Measurements from ENCODE around the gene AGBL1.

AGBL1 gene

DNA sequence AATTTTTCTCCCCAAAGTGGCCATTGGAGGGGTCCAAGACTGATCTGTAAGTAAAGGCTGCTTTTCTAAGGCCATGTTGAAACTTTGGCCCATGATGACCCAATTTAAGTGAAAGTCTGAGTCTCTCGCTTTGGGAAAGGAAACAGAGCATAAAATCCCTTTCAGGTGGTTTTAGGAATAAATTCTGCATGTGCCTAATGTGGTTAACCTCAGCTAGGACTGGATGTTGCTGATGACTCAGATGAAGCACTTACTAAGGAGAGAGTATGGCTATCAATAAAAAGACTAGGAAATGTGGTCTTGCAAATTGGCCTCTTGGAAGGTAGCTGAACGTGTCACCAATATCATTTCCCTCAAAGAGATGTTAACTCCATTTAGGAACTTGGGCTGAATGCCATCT lies 458.5 kb downstream of the AGBL1 start:
- DNase-seq, result no peak

GRCh38 chr15:86540840-86541467 lies 461.3 kb downstream of the AGBL1 start:
- no peak for DNase-seq

GRCh38 chr15:86541540-86541939 lies 461.9 kb downstream of the AGBL1 start:
- DNase-seq, result no peak

- DNase-seq, result no peak
Measured at GRCh38 chr15:86550075-86550474, 470.4 kb downstream of the AGBL1 start.

DNA sequence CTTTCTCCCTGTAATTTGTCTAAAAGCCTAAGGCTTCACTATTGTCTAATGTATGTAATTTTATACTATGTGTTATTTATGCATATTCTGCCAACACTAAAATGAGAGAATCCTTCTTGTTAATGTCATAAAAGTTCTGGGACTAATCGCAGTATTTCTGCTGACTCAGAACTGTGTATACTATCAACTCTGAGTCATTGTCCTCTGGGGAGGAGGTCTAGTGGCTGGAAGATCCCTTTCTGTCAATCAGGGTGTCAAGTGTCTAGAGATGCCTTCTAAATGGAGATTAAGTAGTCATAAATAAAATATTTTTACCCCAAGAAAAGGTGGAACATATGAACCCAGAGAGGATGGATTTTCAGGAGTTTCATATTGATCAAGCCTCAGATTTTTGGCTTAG lies 473.4 kb downstream of the AGBL1 start:
- no peak for DNase-seq

DNA sequence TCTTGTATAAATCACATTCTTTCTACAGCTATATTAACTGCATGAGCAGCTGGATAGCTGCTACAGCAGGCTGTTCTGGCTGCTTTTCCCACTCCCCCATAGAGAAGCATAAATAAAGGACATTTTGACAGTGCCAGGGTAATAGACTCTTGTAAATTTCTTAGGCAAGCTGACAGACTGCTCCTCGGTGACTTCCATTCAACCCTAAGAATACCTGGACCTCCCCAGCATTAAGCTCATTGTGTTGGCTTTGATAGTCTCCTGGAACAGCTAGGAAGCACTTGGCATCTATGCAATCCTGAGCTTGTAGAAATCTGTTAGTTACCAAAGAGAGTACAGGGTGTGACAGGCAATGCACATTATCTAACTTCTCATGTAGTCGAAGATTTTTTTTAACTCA lies 475.4 kb downstream of the AGBL1 start:
- DNase-seq, result no peak

GRCh38 chr15:86555939-86556338 lies 476.3 kb downstream of the AGBL1 start:
- no peak for DNase-seq

GRCh38 chr15:86556396-86557017 lies 476.8 kb downstream of the AGBL1 start:
- DNase-seq, result no peak

DNA sequence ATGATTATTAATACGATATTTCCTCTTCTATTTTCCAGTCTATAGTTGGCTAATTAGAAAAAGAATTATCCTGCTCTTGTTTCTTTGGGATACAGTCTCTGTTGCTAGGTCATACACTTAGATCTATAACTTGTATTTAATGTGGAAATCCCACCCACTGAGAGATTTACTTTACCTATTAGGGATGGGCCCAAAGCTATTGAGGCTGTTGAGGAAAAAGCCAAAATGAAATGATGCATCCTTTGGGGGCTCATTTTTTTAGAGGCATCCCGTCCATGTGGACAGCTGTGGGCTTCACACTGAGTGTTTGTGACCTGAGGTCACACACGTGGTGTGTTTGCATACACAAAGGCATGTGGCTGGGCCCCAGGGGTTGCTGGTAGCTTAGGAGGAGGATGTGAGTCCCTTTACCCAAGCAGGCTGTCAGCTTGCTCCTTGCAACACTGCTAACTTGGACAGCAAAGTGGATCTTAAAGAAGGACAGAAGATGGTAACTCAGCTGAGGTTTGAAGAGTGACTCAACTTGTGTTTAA lies 477.4 kb downstream of the AGBL1 start:
- DNase-seq, result no peak

DNA sequence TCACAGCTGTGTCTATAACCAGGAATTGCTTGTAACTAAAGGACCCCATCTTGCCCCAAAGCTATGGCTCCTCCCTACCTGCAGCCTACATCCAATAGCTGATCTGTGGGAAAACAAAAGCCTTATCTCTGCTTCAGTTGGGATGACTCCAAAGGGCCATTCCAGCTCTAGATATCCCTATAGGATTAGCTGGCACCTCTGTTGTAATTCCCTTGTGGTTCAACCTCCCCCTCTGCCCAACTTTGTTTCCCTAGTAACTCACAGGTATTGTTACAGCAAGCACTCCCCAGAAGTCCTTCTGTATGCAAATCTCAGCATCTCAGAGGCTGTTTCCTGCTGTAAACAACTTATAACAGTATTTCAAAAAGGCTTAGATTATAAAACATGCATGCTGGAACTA lies 478.6 kb downstream of the AGBL1 start:
- no peak for DNase-seq

DNA sequence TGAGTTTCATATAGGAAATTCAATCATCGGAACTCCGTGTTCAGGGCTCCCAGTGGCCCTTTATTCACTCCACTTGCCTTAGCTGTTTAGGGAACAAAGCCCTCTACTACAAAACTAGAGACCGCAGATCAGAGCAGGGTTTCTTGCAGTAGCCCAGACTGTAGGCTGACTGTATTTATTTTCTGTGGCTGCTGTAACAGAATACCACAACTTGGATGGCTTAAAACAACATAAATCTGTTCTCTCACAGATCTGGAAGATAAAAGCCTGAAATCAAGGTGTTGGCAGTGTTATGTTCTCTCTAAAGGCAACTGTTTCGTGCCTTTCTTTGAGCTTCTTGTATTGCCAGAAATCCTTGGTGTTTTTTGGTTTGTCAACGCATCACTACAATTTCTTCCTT lies 479.0 kb downstream of the AGBL1 start:
- no peak for DNase-seq

DNA sequence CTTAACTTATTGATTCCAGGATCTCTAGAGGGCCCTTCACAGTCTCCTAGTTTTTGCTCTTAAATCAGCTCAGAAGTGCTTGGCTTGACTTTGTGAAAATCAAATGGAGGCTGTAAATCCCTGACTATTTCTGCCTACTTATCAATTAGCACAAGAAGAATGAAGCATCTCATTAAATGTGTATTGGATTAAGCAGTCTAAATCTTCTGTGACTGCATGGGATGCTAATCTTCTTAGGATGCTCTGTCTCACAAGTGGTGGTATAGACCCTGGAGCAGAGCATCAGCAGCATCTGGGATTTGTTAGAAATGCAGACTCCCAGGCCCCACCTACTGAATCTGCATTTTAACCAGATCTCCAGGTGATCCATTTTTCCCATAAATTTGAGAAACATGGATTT lies 488.7 kb downstream of the AGBL1 start:
- no peak for DNase-seq

DNA sequence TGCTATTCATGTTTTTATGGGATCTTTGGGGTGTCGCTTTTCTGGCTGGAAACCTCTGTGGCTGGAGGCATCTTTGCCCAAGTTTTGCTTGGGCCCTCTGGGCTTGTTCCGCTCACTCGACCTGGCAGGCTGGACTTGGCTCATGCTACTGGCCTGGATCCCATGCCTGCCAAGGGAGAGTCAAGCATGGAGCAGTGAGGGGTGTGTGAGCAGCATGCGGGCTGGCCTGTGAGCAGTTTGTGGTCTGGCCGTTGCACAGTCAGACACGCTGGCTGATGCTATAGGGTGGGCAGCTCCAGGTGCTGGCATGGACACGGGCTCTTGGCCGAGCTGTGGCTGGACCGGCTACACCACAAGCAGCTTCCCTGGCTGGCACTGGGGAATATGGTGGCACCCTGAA lies 491.1 kb downstream of the AGBL1 start:
- no peak for DNase-seq

GRCh38 chr15:86571873-86572272 lies 492.2 kb downstream of the AGBL1 start:
- DNase-seq, result no peak

DNA sequence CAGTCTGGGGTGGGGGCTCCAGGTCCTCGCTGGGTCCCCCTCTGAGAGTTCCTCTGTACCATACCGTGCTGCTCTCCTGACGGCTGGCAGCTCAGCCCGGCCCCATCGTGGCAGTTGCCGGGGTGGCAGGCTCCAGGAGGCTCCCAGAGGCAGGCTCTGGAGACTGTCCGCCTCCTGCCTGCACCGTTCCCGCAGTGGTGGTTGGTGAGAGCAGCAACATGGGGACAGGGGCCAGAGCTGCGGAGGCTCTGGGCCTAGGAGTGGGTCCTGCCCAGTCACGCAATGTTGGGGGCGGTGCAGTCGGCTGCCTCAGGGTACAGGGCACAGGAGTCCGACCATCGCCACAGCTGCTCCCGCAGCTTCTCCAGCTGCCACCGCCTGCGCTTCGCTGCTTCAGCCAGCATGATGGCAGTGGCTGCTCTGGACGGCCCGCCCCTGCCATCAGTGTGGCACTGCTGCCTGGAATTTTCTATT lies 492.7 kb downstream of the AGBL1 start:
- DNase-seq, result no peak

DNA sequence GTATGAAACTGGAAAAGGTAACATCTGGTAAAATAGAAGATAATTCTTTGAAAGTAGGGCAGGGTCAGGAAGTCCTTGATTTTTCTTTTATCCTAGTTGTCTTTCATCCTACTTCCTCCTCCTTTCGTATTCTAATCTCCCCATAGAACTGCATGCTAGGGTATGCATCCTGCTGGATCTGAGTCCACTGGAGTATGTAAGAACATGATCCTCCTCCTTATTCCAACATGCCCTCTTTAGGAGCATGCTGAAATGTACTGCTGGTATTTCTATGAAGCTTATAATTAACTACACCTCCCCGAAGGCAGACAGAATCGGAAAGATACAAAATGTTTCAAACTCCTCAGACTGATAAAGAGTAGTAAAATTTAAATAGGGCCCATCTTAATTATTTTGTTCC lies 493.8 kb downstream of the AGBL1 start:
- no peak for DNase-seq

DNA sequence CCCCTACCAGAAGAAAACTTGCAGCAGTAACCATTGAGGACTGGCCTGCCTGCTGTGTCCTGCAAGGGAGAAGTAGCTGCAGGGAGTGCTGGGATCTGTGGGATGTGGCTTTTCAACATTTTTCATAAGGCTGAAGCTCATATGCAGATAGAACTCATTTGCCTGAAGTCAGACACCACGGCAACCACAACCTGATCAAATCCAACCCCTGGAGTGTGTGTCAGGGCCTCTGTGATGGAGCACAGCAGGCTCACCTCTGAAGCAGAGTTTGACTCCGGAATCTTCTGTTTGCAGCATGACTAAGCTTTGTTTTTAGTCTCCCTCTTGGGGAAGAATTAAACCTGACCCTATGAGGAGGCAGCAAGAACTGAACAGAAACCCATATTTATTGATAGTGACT lies 508.7 kb downstream of the AGBL1 start:
- DNase-seq, result no peak

DNA sequence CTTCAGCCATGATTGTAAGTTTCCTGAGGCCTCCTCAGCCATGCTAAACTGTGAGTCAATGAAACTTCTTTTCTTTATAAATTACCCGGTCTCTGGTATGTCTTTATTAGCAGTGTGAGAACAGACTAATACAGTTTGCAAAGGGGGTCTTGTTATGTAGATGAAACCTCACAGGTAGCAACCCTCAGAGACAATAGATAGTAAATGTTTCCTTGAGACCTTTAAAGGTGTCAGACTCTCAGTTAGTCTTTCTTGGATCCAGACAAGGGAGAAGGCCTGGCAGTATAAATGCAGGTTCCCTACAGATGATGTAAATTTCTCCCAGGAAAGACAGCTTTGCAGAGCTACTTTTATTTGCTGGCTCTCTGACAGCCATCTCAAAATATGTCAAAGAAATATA lies 510.8 kb downstream of the AGBL1 start:
- DNase-seq, result no peak

GRCh38 chr15:86591158-86591557 lies 511.5 kb downstream of the AGBL1 start:
- no peak for DNase-seq

DNA sequence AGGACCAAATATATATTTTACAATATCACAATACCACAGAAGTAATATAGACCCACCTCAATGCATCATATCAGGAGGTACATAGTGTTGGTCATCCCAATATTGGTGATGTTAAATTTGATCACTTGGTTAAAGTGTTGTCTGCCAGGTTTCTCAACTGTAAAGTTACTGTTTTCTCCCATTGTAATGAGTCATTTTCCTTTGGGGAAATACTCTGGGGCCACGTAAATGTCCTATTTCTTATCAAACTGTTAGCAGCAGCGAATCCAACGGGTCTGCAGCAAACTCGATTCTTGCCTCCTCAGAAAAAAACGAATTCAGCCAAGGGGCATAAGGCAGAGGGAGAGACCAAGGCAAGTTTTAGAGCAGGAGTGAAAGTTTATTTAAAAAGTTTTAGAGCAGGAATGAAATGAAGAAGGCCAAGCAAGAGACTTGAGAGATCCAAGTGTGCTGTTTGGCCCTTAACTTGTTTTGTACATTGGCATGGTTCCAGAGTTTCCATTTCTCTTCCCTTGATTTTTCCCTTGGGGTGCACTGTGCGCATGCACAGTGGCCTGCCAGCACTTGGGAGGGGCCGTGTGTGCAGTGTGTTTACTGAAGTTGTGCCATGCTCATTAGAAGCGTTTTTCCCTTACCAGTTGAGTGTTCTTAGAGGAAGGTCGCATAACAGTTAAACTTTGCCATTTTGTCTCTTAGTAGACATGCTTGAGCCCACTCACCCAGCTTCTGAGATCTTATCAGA lies 512.5 kb downstream of the AGBL1 start:
- no peak for DNase-seq

DNA sequence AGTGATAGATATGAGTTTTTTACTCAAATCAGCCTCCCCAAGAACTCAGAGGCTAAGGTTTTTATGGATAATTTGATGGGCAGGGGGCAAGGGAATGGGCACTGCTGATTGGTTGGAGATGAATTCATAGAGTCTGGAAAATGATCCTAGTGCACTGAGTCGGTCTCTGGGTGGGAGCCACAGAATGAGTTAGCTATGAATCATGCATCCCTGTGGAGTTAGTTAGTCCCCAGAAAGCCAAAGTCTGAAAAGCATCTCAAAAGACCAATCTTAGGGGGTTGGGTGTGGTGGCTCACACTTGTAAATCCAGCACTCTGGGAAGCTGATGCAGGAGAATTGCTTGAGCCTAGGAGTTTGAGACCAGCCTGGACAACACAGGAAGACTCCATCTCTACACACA lies 516.1 kb downstream of the AGBL1 start:
- DNase-seq, result no peak

GRCh38 chr15:86603466-86603865 lies 523.8 kb downstream of the AGBL1 start:
- no peak for DNase-seq

- no peak for DNase-seq
Measured at GRCh38 chr15:86608461-86609205, 529.0 kb downstream of the AGBL1 start.
